ENCODE measurements around the gene ARAP3.

The ARAP3 gene

GRCh38 chr5:141637123-141637766 lies 44.8 kb downstream of the ARAP3 start:
- TF ChIP-seq TAF1 (IDR thresholded peaks at IDR 0.05; ENCODE audit: low read depth) (peak; percentile 18), EGR1 (IDR thresholded peaks at IDR 0.05) (no peak), RAD21 (IDR thresholded peaks at IDR 0.05; ENCODE audit: low read depth) (no peak), TCF12 (IDR thresholded peaks at IDR 0.05; ENCODE audit: low read depth) (0 out of 2 replicates have a peak, but pooled peaks have one; percentile 7), CEBPB (IDR thresholded peaks at IDR 0.05) (no peak), MAX (IDR thresholded peaks at IDR 0.05) (peak; percentile 9)

- no peak for TF ChIP-seq CREB1 (IDR thresholded peaks at IDR 0.05; ENCODE audit: low read depth)
- TF ChIP-seq REST (IDR thresholded peaks at IDR 0.05; ENCODE audit: low read depth), result peak; percentile 5; the same call in 1 of the 2 replicates
- TF ChIP-seq TCF12 (IDR thresholded peaks at IDR 0.05; ENCODE audit: low read depth), result 0 out of 2 replicates have a peak, but pooled peaks have one; percentile 14
Observed at GRCh38 chr5:141636413-141637122, 45.5 kb downstream of the ARAP3 start, which contains the start of the genes HDAC3 and RELL2. Gene HDAC3 (minus strand): TSS chr5:141636849. CDS start chr5:141636790, 59 bp downstream. Gene RELL2 (plus strand): TSS chr5:141636997. CDS start chr5:141638226, 1,229 bp downstream.

- TF ChIP-seq RAD21 (IDR thresholded peaks at IDR 0.05; ENCODE audit: low read depth) (no peak), YY1 (IDR thresholded peaks at IDR 0.05; ENCODE audit: low read depth) (no peak), EP300 (IDR thresholded peaks at IDR 0.05; ENCODE audit: borderline replicate concordance) (no peak), REST (IDR thresholded peaks at IDR 0.05; ENCODE audit: low read depth) (no peak), EGR1 (IDR thresholded peaks at IDR 0.05) (no peak), NFIC (IDR thresholded peaks at IDR 0.05) (no peak), TEAD4 (IDR thresholded peaks at IDR 0.05) (no peak)
Observed at GRCh38 chr5:141636106-141636412, 46.0 kb downstream of the ARAP3 start.

- no peak for TF ChIP-seq TEAD4 (IDR thresholded peaks at IDR 0.05)
- no peak for TF ChIP-seq EP300 (IDR thresholded peaks at IDR 0.05; ENCODE audit: borderline replicate concordance)
- TF ChIP-seq ZBTB7A (IDR thresholded peaks at IDR 0.05; ENCODE audit: low read depth), result no peak
- TF ChIP-seq EGR1 (IDR thresholded peaks at IDR 0.05), result no peak
- TF ChIP-seq FOXM1 (IDR thresholded peaks at IDR 0.05; ENCODE audit: borderline replicate concordance, low read depth), result no peak
- no peak for TF ChIP-seq CREB1 (IDR thresholded peaks at IDR 0.05; ENCODE audit: low read depth)
- no peak for TF ChIP-seq RAD21 (IDR thresholded peaks at IDR 0.05; ENCODE audit: low read depth)
- TF ChIP-seq NFIC (IDR thresholded peaks at IDR 0.05), result no peak
- TF ChIP-seq YY1 (IDR thresholded peaks at IDR 0.05; ENCODE audit: low read depth), result no peak
- TF ChIP-seq MAX (IDR thresholded peaks at IDR 0.05), result no peak
- TF ChIP-seq TCF12 (IDR thresholded peaks at IDR 0.05; ENCODE audit: low read depth), result no peak
- TF ChIP-seq REST (IDR thresholded peaks at IDR 0.05; ENCODE audit: low read depth), result no peak
- no peak for TF ChIP-seq CEBPB (IDR thresholded peaks at IDR 0.05)
- no peak for TF ChIP-seq TAF1 (IDR thresholded peaks at IDR 0.05; ENCODE audit: low read depth)
Observed at GRCh38 chr5:141635646-141636045, 46.4 kb downstream of the ARAP3 start.

- no peak for TF ChIP-seq FOXM1 (IDR thresholded peaks at IDR 0.05; ENCODE audit: borderline replicate concordance, low read depth)
- TF ChIP-seq ZBTB7A (IDR thresholded peaks at IDR 0.05; ENCODE audit: low read depth), result no peak
- no peak for TF ChIP-seq CEBPB (IDR thresholded peaks at IDR 0.05)
- TF ChIP-seq MAX (IDR thresholded peaks at IDR 0.05), result no peak
Observed at GRCh38 chr5:141634720-141635119, 47.3 kb downstream of the ARAP3 start.
